Osteocyte (in vitro differentiated cells): ENCODE measurements around the gene RNF217. TPM values are rescaled to one million over a fixed set of nuclear protein-coding genes. Genes with fewer than 3 reads are reported as not detected.

Experiments used
- DNase-seq: peaks from one replicate; pipeline ENCODE4 v3.0.0; 2021; ENCODE audit warnings: mixed read lengths; ENCODE audit not compliant: unreplicated experiment; ENCODE audit errors: extremely low spot score
- H3K27ac Mint-ChIP-seq: one replicate; pipeline ENCODE4 v1.8.0; 2021; ENCODE audit warnings: mild to moderate bottlenecking, mixed read lengths; ENCODE audit not compliant: unreplicated experiment
- H3K27me3 Mint-ChIP-seq: one replicate; pipeline ENCODE4 v1.8.0; 2021; ENCODE audit warnings: mixed read lengths; ENCODE audit not compliant: unreplicated experiment
- H3K36me3 Mint-ChIP-seq: one replicate; pipeline ENCODE4 v1.8.0; 2021; ENCODE audit warnings: mixed read lengths; ENCODE audit not compliant: unreplicated experiment
- H3K4me1 Mint-ChIP-seq: one replicate; pipeline ENCODE4 v1.8.0; 2021; ENCODE audit warnings: mixed read lengths; ENCODE audit not compliant: unreplicated experiment
- H3K4me3 Mint-ChIP-seq: one replicate; pipeline ENCODE4 v1.8.0; 2021; ENCODE audit warnings: mild to moderate bottlenecking, moderate library complexity, mixed read lengths; ENCODE audit not compliant: unreplicated experiment
- H3K9me3 Mint-ChIP-seq: one replicate; pipeline ENCODE4 v1.8.0; 2021; ENCODE audit warnings: mixed read lengths; ENCODE audit not compliant: unreplicated experiment
- total RNA-seq: library from RNA; stranded (reverse); gene quantifications from 2 replicates; pipeline ENCODE4 v1.2.1, GENCODE V29; 2021
- TF ChIP-seq, protein P1 (sequence below): fragments of 200-600 bp; sonication (generic); IDR thresholded peaks from 2 replicates; pipeline ENCODE4 v1.5.0; 2021; ENCODE audit warnings: antibody characterized with exemption, mild to moderate bottlenecking, moderate library complexity

Gene RNF217
- total RNA-seq, 1 donor from 2014 or later = 75.7 TPM

DNA sequence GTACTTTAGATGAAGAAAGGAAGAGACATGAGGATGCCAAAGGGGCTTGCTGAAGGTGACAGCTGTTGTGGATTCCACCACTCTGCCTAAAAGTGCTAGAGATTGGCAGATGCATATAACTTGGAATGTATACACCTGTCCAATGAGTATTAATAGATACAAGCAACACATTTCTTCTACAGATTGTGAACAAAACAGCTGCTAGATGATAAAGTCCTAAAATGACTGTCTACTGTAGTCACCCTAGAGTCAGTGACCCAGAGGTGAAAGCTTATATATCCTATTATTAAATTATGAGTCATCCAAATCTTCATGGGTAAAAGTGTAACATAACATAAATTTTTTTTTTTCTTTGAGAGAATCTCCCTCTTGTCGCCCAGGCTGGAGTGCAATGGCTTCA, 5.2 kb downstream of the RNF217 start:
- no peaks in the 10 kb centered on the region for H3K27me3 Mint-ChIP-seq
- TF ChIP-seq, protein P1, sequence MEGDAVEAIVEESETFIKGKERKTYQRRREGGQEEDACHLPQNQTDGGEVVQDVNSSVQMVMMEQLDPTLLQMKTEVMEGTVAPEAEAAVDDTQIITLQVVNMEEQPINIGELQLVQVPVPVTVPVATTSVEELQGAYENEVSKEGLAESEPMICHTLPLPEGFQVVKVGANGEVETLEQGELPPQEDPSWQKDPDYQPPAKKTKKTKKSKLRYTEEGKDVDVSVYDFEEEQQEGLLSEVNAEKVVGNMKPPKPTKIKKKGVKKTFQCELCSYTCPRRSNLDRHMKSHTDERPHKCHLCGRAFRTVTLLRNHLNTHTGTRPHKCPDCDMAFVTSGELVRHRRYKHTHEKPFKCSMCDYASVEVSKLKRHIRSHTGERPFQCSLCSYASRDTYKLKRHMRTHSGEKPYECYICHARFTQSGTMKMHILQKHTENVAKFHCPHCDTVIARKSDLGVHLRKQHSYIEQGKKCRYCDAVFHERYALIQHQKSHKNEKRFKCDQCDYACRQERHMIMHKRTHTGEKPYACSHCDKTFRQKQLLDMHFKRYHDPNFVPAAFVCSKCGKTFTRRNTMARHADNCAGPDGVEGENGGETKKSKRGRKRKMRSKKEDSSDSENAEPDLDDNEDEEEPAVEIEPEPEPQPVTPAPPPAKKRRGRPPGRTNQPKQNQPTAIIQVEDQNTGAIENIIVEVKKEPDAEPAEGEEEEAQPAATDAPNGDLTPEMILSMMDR = no peak
- H3K36me3 Mint-ChIP-seq = peaks cover 24% of the 10 kb centered on the region
- peak overlapping the region; percentile 48 for H3K27ac Mint-ChIP-seq
- no peak overlapping the region for H3K4me3 Mint-ChIP-seq
- H3K4me1 Mint-ChIP-seq = peaks cover 42% of the 10 kb centered on the region
- no peaks in the 10 kb centered on the region for H3K9me3 Mint-ChIP-seq
- DNase-seq = no peak

DNA sequence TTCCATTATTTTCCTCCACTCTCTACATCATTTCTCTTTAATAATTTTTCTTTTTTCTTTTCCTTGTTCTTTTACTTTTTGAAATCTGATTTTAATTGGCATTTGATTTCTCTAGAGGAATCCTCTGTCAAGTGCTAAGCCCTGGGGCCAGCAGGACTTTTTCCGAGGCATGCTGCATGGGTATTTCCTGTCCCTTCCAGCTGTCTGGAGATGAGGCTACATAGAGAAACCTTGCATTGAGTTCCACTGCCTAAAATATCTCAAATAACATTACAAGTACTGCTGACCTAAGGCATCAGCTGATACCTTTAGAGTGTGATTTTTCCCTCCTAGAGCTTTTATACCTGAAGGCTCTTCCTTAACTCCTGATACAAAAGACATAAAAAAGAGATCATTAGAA, 6.2 kb downstream of the RNF217 start:
- peak overlapping the region; percentile 76 for H3K27ac Mint-ChIP-seq
- peaks cover 32% of the 10 kb centered on the region for H3K36me3 Mint-ChIP-seq
- H3K9me3 Mint-ChIP-seq = no peaks in the 10 kb centered on the region
- peak overlapping the region; percentile 52 for H3K4me3 Mint-ChIP-seq
- TF ChIP-seq, protein P1 = no peak
- no peaks in the 10 kb centered on the region for H3K27me3 Mint-ChIP-seq
- peaks cover 42% of the 10 kb centered on the region for H3K4me1 Mint-ChIP-seq
- DNase-seq = no peak

- TF ChIP-seq, protein P1 = no peak
- DNase-seq = no peak
- H3K9me3 Mint-ChIP-seq = no peaks in the 10 kb centered on the region
- H3K36me3 Mint-ChIP-seq = peaks cover 39% of the 10 kb centered on the region
- no peak overlapping the region for H3K27ac Mint-ChIP-seq
- H3K4me3 Mint-ChIP-seq = no peak overlapping the region
- peaks cover 40% of the 10 kb centered on the region for H3K4me1 Mint-ChIP-seq
- H3K27me3 Mint-ChIP-seq = no peaks in the 10 kb centered on the region
These were observed 8.0 kb downstream of the RNF217 start for GRCh38 chr6:124970243-124970642.

GRCh38 chr6:124970763-124971162, 8.5 kb downstream of the RNF217 start:
- H3K4me1 Mint-ChIP-seq = peaks cover 39% of the 10 kb centered on the region
- no peak for DNase-seq
- no peak overlapping the region for H3K27ac Mint-ChIP-seq
- H3K9me3 Mint-ChIP-seq = no peaks in the 10 kb centered on the region
- TF ChIP-seq, protein P1 = no peak
- H3K4me3 Mint-ChIP-seq = no peak overlapping the region
- no peaks in the 10 kb centered on the region for H3K27me3 Mint-ChIP-seq
- peaks cover 37% of the 10 kb centered on the region for H3K36me3 Mint-ChIP-seq

GRCh38 chr6:124973780-124974179, 11.5 kb downstream of the RNF217 start:
- Mint-ChIP-seq H3K4me1 (peaks cover 35% of the 10 kb centered on the region), H3K27me3 (no peaks in the 10 kb centered on the region), H3K9me3 (no peaks in the 10 kb centered on the region), H3K4me3 (no peak overlapping the region), H3K36me3 (peaks cover 44% of the 10 kb centered on the region), H3K27ac (no peak overlapping the region)
- TF ChIP-seq, protein P1 = no peak
- no peak for DNase-seq
